Epithelial cell of esophagus (primary cell): ENCODE results near the gene CAPZB.

Source experiments
- DNase-seq: peaks from one replicate; pipeline ENCODE4 v3.0.0; 2010; ENCODE audit warnings: low read depth
- H3K4me3 ChIP-seq: 2 replicates; pipeline ENCODE4 v1.5.1; 2011; ENCODE audit warnings: mild to moderate bottlenecking, low read length, control low read depth
- CTCF ChIP-seq: IDR thresholded peaks from 2 replicates; pipeline ENCODE4 v1.5.1; 2011; ENCODE audit warnings: low read depth, mild to moderate bottlenecking, low read length, control low read depth, inconsistent platforms; ENCODE audit not compliant: insufficient read depth; ENCODE audit errors: missing control alignments

CAPZB gene

GRCh38 chr1:19338323-19338762 lies 147.0 kb downstream of the CAPZB start:
- TF ChIP-seq CTCF: peak; percentile 75
- H3K4me3 ChIP-seq: no peak overlapping the region
- DNase-seq: peak; percentile 65

- TF ChIP-seq CTCF: no peak
- DNase-seq: no peak
Observed at GRCh38 chr1:19337289-19337688, 148.1 kb downstream of the CAPZB start.

GRCh38 chr1:19336543-19336942 lies 148.8 kb downstream of the CAPZB start:
- no peak overlapping the region for H3K4me3 ChIP-seq
- DNase-seq: peak; percentile 74
- TF ChIP-seq CTCF: no peak

More at GRCh38 chr1:19337289-19337688, 148.1 kb downstream of the CAPZB start:
- no peak overlapping the region for H3K4me3 ChIP-seq

DNA sequence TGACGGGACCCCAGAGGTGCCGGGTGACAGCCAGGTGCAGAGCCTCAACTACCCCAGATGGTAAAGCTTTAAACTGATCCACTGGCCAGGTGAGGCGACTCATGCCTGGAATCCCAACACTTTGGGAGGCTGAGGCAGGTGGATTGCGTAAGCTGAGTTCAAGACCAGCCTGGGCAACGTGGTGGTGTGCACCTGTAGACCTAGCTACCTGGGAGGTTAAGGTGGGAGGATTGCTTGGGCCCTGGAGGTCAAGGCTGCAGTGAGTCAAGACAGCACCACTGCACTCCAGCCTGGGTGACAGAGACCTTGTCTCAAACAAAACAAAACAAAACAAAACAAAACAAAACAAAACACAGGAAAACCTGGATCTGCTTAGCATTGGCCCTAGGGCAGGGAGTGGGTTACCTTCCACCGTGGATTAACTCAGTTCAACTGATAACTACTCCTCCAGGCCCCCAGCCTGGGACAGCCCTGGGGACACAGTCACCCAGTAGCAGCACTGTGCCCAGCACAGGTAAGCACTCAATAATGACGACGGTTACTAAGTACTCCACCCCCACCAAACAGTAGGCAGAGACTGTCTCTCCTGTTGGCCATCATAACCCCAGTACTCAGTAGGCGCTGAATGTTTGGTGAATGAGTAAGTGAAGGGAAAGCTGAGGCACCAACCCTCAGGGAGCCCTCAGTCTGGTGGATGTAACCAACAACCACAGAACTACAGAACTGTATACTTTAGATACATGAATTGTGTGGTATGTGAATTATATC lies 151.6 kb downstream of the CAPZB start:
- H3K4me3 ChIP-seq: no peak overlapping the region
- TF ChIP-seq CTCF: no peak
- no peak for DNase-seq

- TF ChIP-seq CTCF: no peak
Observed at GRCh38 chr1:19332832-19333231, 152.5 kb downstream of the CAPZB start.

GRCh38 chr1:19331262-19331878 lies 154.0 kb downstream of the CAPZB start:
- H3K4me3 ChIP-seq: no peak overlapping the region
- DNase-seq: no peak
- TF ChIP-seq CTCF: no peak

More at GRCh38 chr1:19332832-19333231, 152.5 kb downstream of the CAPZB start:
- H3K4me3 ChIP-seq: no peak overlapping the region
- no peak for DNase-seq
